Stimulated activated memory B cell treated with anti-CD40 and anti-IgM and Interleukin-4, amounts not matched to agents 10 μg/mL and 1 μg/mL and 100 μg/mL, for 72 hours (primary cell): ENCODE data around the gene ACMSD.
"Not testable (repeated sequence)": the region's sequence is repeated elsewhere in the genome, so short reads cannot be mapped to it uniquely, and the experiment has no call there.

Experiments used
- ATAC-seq: fragments of 150-1000 bp; cut with Tn5 transposase; 2 replicates; pipeline ENCODE4 v1.10.0; 2021
- H3K27ac Mint-ChIP-seq: one replicate; pipeline ENCODE4 v1.8.0; 2022; ENCODE audit warnings: mild to moderate bottlenecking, mixed read lengths
- H3K27me3 Mint-ChIP-seq: one replicate; pipeline ENCODE4 v1.8.0; 2022; ENCODE audit warnings: mixed read lengths
- H3K36me3 Mint-ChIP-seq: one replicate; pipeline ENCODE4 v1.8.0; 2022; ENCODE audit warnings: mixed read lengths
- H3K4me1 Mint-ChIP-seq: one replicate; pipeline ENCODE4 v1.8.0; 2022; ENCODE audit warnings: mixed read lengths
- H3K4me3 Mint-ChIP-seq: one replicate; pipeline ENCODE4 v1.8.0; 2022; ENCODE audit warnings: mild to moderate bottlenecking, moderate library complexity, mixed read lengths
- H3K9me3 Mint-ChIP-seq: one replicate; pipeline ENCODE4 v1.8.0; 2022; ENCODE audit warnings: mixed read lengths

Gene ACMSD

DNA sequence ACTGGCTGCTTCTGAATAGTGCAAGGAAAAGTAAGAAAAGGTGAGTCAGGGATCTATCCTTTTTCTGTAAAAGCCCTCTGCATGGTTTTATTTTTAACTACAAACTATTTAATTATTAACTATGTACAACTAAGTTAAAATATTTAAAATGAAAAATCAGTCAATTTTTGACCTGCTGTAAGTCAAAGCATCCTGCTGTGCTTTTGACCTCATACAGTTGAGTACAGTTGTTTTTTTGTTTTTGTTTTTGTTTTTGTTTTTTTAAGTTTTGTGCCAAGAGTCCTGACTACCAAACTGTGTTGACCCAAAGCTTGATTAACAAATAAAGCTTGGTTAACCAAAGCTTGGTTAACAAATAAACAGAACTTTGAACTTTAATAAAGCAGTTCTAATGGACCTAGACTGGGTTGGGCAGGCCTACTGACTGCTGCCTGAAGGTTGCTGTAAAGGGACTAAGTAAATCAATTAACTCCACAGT is at the start of gene ACMSD:
Gene ACMSD (plus strand): TSS at position 474 of the 478 bp plus-strand sequence. CDS start 67 bp downstream, outside the sequence.
- Mint-ChIP-seq H3K4me3 (no peak within 1 kb of the TSS), H3K27me3 (peaks cover 7% of the 10 kb centered on the region), H3K36me3 (no peaks in the 10 kb centered on the region)

DNA sequence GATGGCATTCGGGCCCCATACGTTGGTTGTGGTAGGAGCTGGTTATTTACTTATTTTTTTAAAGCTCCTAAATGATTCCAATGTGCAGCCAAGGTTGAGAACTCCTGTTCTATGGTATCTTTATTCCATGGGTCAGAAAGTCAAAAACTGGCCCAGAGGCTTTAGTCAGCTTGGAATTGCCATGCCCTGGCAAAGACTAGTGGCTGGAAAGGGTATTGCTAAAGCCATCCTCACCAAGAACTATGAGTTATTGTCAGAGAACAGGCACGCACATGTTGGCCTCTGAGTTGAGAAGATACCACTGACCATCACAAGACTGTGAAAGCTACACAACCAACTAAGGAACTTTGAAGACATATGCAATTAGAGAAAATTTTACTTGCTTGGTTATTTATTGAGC is 47.9 kb upstream of the ACMSD start:
- no peaks in the 10 kb centered on the region for H3K27me3 Mint-ChIP-seq
- ATAC-seq: no peak
- H3K4me1 Mint-ChIP-seq: no peaks in the 10 kb centered on the region
- H3K27ac Mint-ChIP-seq: no peak overlapping the region
- no peaks in the 10 kb centered on the region for H3K36me3 Mint-ChIP-seq
- no peak overlapping the region for H3K4me3 Mint-ChIP-seq
- no peaks in the 10 kb centered on the region for H3K9me3 Mint-ChIP-seq

More for the DNA sequence above, at the start of gene ACMSD:
- Mint-ChIP-seq H3K27ac (no peak within 1 kb of the TSS), H3K4me1 (no peaks in the 10 kb centered on the region), H3K9me3 (peaks cover 16% of the 10 kb centered on the region)
- ATAC-seq: no peak

DNA sequence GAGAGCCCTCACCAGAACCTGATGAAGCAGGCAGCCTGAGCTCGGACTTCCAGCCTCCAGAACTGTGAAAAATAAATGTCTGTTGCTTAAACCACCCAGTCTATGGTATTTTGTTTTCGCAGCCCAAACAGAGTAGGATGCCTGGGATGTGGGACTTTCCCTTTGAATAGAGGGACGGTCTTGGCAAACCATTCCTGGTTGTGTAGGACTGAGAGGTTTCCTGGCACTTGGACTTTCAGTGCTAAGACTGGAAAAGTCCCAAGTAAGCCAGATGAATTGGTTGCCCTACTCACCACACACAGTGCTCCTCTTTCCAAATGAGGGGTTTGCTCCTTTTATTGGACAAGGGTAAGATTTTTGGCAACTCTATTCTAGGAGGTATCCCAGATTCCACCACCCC is 46.8 kb upstream of the ACMSD start:
- no peak overlapping the region for H3K4me3 Mint-ChIP-seq
- H3K4me1 Mint-ChIP-seq: no peaks in the 10 kb centered on the region
- no peak for ATAC-seq
- peaks cover 3% of the 10 kb centered on the region for H3K9me3 Mint-ChIP-seq
- no peaks in the 10 kb centered on the region for H3K27me3 Mint-ChIP-seq
- no peak overlapping the region for H3K27ac Mint-ChIP-seq
- no peaks in the 10 kb centered on the region for H3K36me3 Mint-ChIP-seq

DNA sequence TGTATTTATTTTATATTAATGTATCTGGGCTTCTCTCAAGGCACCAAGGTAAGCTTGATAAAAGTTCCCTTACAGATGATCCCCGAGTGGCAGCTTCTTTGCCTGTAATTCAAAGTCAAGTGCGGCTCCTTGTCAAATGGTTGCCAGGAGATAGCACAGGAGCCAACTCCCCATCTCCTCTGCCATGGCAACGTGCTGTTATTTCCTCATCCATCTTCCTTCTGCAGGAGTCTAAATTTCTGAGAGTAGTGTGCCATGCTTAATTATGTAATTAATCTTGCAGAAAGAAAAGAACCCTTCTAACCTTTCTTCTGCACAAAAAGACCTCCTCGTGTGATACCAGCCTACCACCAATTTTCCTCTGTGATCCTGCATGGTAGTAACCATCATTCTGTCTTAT is 46.2 kb upstream of the ACMSD start:
- no peak overlapping the region for H3K4me3 Mint-ChIP-seq
- peaks cover 3% of the 10 kb centered on the region for H3K9me3 Mint-ChIP-seq
- no peak for ATAC-seq
- no peaks in the 10 kb centered on the region for H3K4me1 Mint-ChIP-seq
- no peaks in the 10 kb centered on the region for H3K36me3 Mint-ChIP-seq
- H3K27me3 Mint-ChIP-seq: no peaks in the 10 kb centered on the region
- H3K27ac Mint-ChIP-seq: no peak overlapping the region

DNA sequence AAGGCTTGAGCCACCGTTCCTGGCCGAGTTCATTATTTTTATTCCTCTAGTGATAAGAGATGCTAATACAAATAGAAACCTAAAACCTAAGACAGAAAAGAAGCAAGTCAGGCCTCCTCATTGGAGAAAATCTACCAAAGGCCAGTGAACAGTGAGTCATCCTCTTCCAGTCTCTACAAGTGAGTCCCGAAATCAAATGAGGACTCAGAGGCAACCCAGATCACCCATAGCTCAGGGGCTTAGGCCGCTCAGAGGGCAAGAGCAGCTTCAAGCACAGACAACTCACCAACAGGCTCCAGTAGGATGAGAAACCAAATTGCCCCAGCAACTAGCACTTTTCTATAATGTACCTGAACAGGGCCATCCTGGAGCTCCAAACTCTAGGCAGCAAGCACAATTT is 42.7 kb upstream of the ACMSD start:
- H3K9me3 Mint-ChIP-seq: peaks cover 3% of the 10 kb centered on the region
- no peak overlapping the region for H3K4me3 Mint-ChIP-seq
- H3K4me1 Mint-ChIP-seq: no peaks in the 10 kb centered on the region
- no peak overlapping the region for H3K27ac Mint-ChIP-seq
- ATAC-seq: no peak
- H3K36me3 Mint-ChIP-seq: no peaks in the 10 kb centered on the region
- no peaks in the 10 kb centered on the region for H3K27me3 Mint-ChIP-seq

DNA sequence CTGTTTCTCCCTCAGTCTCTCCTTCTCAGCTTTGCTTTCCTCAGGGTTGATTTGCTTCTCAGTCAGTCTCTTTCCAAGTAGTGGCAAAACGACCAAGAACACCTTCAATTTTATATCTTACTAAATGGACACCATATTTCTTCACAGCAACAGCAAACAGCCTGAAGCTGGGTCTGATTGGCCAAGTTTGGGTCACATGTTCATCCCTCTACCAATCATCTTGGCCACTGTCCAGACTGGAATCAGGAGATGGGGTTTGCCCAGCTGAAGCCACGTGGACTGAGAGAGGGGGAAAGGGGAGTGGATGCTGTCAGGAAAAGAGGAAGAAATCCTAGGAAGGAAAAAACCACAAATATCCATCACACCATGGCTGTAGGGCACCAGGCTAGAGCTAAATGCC is 42.0 kb upstream of the ACMSD start:
- H3K4me1 Mint-ChIP-seq: no peaks in the 10 kb centered on the region
- H3K36me3 Mint-ChIP-seq: no peaks in the 10 kb centered on the region
- no peak overlapping the region for H3K4me3 Mint-ChIP-seq
- H3K27me3 Mint-ChIP-seq: no peaks in the 10 kb centered on the region
- no peak overlapping the region for H3K27ac Mint-ChIP-seq
- peaks cover 3% of the 10 kb centered on the region for H3K9me3 Mint-ChIP-seq
- ATAC-seq: no peak

DNA sequence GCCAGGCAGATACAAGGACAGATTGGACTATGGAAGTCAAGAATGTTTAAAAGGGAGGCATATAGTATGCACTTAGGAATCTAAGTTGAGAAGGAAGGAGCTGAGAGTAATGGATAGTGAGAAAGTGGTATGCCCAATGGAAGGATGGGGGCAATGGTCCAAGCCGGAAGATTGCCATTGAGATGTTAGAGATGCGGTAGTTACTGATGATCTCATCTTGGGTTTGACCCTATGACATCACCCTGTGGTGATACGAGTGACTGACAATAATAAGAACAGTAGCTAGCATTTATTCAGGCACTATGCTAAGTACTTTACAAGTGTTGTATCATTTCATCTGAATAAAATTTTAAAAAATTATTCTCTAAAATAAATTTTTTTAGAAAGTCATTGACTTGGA is 38.5 kb upstream of the ACMSD start:
- no peak for ATAC-seq

DNA sequence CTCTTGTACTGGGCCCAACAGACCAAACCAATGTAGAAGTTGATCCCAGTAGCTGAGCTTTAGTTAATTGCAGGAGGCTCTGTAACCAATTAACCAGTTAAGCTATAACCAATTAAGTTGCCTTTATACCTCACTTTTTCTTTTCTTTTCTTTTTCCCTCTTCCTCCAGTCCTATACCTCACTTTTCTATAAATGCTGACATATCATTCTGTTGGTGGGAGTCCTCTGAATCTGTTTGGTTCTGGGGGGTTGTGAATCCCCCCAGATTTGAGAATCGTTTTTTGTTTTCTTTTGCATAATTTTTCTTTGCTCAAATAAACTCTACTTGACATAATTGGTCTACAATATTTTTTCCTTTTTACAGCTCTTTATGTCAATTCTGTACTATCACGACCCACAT is 38.1 kb upstream of the ACMSD start:
- no peak for ATAC-seq
- Mint-ChIP-seq H3K36me3 (no peaks in the 10 kb centered on the region), H3K9me3 (peaks cover 6% of the 10 kb centered on the region), H3K27ac (no peak overlapping the region), H3K27me3 (no peaks in the 10 kb centered on the region), H3K4me3 (no peak overlapping the region), H3K4me1 (no peaks in the 10 kb centered on the region)

More for the DNA sequence above, 38.5 kb upstream of the ACMSD start:
- no peak overlapping the region for H3K4me3 Mint-ChIP-seq
- H3K36me3 Mint-ChIP-seq: no peaks in the 10 kb centered on the region
- H3K9me3 Mint-ChIP-seq: peaks cover 6% of the 10 kb centered on the region
- H3K27ac Mint-ChIP-seq: no peak overlapping the region
- no peaks in the 10 kb centered on the region for H3K27me3 Mint-ChIP-seq
- no peaks in the 10 kb centered on the region for H3K4me1 Mint-ChIP-seq

DNA sequence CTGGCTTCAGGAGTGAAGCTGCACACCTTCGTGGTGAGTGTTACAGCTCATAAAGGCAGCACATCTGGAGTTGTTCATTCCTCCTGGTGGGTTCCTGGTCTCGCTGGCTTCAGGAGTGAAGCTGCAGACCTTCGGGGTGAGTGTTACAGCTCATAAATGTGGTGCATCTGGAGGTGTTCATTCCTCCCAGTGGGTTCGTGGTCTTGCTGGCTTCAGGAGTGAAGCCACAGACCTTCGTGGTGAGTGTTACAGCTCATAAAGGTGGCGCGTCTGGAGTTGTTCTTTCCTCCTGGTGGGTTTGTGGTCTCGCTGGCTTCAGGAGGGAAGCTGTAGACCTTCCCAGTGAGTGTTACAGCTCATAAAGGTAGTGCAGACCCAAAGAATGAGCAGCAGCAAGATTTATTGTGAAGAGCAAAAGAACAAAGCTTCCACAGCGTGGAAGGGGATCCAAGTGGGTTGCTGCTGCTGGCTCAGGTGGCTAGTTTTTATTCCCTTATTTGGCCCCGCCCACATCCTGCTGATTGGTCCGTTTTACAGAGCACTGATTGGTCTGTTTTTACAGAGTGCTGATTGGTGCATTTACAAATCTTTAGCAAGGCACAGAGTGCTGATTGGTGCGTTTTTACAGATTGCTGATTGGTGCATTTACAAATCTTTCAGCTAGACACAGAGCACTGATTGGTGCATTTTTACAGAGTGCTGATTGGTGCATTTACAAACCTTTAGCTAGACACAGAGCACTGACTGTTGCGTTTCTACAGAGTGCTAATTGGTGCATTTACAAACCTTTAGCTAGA is 34.6 kb upstream of the ACMSD start:
- H3K27me3 Mint-ChIP-seq, ATAC-seq: not testable (repeated sequence)

DNA sequence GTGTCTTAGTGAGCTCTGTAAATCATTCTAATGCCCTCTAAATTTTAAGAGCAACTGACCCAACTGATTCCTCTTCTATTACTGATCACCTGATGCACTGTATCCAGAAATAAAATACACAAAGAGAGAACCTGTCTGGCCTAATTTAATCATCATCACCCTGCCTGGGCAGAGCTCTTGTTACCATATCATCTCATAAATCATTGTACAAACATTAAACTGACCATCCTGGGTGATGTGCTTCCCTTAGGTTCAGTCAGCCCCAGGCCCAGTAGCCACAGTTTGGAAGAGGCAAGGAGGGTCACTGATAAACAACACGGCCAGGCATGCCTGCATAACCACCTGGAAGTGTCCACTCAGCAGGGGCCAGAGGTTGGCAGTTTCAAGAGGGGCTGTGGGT is 22.7 kb upstream of the ACMSD start:
- H3K27me3 Mint-ChIP-seq: no peaks in the 10 kb centered on the region
- H3K27ac Mint-ChIP-seq: no peak overlapping the region
- no peaks in the 10 kb centered on the region for H3K4me1 Mint-ChIP-seq
- H3K4me3 Mint-ChIP-seq: no peak overlapping the region
- ATAC-seq: no peak
- peaks cover 4% of the 10 kb centered on the region for H3K9me3 Mint-ChIP-seq
- no peaks in the 10 kb centered on the region for H3K36me3 Mint-ChIP-seq

More for the DNA sequence above, 34.6 kb upstream of the ACMSD start:
- H3K4me3 Mint-ChIP-seq, H3K9me3 Mint-ChIP-seq, H3K4me1 Mint-ChIP-seq, H3K27ac Mint-ChIP-seq, H3K36me3 Mint-ChIP-seq: not testable (repeated sequence)

DNA sequence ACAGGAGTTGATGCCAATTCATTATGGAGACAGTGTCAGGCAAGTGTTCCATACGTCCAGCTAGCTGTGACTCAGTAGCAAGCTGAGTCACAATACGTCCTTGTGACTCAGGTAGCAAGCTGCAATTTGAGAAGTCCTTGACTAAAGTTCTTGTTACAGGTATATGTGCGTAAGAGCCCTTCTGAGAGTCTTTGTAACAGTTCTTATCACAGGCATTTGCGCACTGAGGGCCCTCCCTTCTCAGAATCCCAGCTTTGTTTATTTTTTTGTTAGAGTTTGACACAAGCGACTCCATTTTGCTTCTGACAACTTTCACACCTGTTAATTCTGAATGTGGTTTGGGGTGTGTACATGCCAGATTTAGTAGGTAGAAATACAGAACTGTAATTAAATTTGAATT is 20.1 kb upstream of the ACMSD start:
- Mint-ChIP-seq H3K27me3 (no peaks in the 10 kb centered on the region), H3K9me3 (no peaks in the 10 kb centered on the region), H3K4me3 (no peak overlapping the region), H3K27ac (no peak overlapping the region), H3K36me3 (no peaks in the 10 kb centered on the region), H3K4me1 (no peaks in the 10 kb centered on the region)
- ATAC-seq: no peak

DNA sequence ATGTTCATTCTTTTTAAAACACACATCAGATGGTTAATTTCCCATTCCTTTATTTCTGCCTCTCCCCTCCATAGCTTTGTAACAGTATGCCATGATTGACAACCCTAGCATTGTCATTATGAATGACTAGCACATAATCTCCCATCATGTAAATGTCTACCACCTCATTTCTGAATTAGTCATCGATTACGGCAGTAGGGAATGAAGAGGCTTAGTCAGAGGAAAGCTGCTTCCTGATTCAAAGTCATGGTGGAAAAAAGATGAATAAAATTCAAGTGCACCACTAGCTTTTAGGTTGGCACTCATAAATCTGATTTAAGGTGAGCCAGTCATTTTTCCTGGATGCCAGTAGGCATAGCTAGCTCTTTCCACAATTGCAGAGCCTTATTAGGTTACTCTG is 19.1 kb upstream of the ACMSD start:
- H3K4me3 Mint-ChIP-seq: no peak overlapping the region
- no peak for ATAC-seq
- no peaks in the 10 kb centered on the region for H3K36me3 Mint-ChIP-seq
- no peaks in the 10 kb centered on the region for H3K9me3 Mint-ChIP-seq
- H3K27me3 Mint-ChIP-seq: peaks cover 9% of the 10 kb centered on the region
- H3K4me1 Mint-ChIP-seq: no peaks in the 10 kb centered on the region
- H3K27ac Mint-ChIP-seq: no peak overlapping the region

DNA sequence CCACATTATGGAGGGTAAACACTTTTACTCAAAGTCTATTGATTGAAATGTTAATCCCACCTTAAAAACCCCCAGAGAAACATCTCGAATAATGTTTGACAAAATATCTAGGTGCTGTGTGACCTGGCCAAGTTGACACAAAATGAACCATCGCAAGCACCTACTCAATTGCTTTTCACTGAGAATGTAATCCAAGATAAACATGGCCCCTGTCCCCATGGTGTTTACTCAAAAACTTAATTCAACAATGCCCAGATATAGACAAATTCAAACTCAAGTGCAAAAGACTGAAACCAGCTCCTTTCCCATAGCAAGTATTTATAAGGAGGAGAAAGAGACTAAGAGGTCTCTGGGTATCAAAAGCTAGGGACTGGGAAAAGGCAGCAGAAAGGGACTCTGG is 15.0 kb upstream of the ACMSD start:
- H3K4me1 Mint-ChIP-seq: no peaks in the 10 kb centered on the region
- H3K9me3 Mint-ChIP-seq: peaks cover 2% of the 10 kb centered on the region
- peaks cover 13% of the 10 kb centered on the region for H3K27me3 Mint-ChIP-seq
- H3K4me3 Mint-ChIP-seq: no peak overlapping the region
- ATAC-seq: no peak
- no peak overlapping the region for H3K27ac Mint-ChIP-seq
- H3K36me3 Mint-ChIP-seq: no peaks in the 10 kb centered on the region

DNA sequence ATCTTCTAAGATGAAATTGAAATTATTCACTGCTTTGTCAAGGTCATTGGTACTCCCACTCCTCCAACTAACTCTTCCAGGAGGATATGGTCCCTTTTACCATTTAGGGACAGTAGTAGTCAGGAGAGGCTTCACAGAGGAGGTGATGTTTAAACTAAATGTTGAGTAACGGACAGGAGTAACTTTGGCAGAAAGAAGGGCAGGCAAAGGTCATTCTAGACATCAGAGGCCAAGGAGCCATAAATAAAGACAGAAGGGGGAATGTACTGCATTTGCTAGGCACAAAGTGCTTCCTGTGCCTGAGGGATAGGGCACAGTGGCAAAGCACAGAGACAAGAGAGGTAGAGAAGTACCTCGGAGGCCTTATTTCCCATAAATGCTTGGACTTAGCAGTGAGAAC is 14.6 kb upstream of the ACMSD start:
- peaks cover 13% of the 10 kb centered on the region for H3K27me3 Mint-ChIP-seq
- ATAC-seq: no peak
- peaks cover 2% of the 10 kb centered on the region for H3K9me3 Mint-ChIP-seq
- no peak overlapping the region for H3K4me3 Mint-ChIP-seq
- no peak overlapping the region for H3K27ac Mint-ChIP-seq
- no peaks in the 10 kb centered on the region for H3K4me1 Mint-ChIP-seq
- H3K36me3 Mint-ChIP-seq: no peaks in the 10 kb centered on the region

DNA sequence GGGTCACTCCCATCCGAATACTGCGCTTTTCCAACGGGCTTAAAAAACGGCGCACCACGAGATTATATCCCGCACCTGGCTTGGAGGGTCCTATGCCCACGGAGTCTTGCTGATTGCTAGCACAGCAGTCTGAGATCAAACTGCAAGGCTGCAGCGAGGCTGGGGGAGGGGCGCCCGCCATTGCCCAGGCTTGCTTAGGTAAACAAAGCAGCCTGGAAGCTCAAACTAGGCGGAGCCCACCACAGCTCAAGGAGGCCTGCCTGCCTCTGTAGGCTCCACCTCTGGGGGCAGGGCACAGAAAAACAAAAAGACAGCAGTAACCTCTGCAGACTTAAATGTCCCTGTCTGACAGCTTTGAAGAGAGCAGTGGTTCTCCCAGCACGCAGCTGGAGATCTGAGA is 12.7 kb upstream of the ACMSD start:
- H3K4me1 Mint-ChIP-seq, H3K4me3 Mint-ChIP-seq, H3K27ac Mint-ChIP-seq: not testable (repeated sequence)

DNA sequence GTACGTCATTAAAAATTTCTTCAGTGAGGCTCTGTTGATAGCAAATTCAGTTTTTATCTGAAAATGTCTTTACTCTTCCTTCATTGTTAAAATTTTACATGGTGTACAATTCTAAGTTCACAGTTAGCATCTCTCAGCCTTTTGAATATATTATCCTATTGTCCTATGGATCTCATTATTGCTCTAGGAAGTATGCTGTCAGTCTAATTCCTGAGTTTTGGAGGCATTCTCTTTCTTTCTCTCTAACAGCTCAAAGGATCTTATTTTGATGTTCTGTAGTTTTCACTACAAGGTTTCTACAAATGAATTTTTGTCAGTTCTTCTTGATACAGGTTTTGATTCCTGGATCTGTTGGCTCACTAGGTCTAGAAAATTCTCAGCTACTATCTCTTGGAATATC is 2.9 kb upstream of the ACMSD start:
- Mint-ChIP-seq H3K4me3 (no peak overlapping the region), H3K27ac (no peak overlapping the region), H3K4me1 (no peaks in the 10 kb centered on the region), H3K36me3 (no peaks in the 10 kb centered on the region), H3K9me3 (peaks cover 18% of the 10 kb centered on the region), H3K27me3 (peaks cover 7% of the 10 kb centered on the region)
- ATAC-seq: no peak

More for the DNA sequence above, 12.7 kb upstream of the ACMSD start:
- H3K36me3 Mint-ChIP-seq, ATAC-seq, H3K9me3 Mint-ChIP-seq: not testable (repeated sequence)
- H3K27me3 Mint-ChIP-seq: peaks cover 13% of the 10 kb centered on the region
